ENCODE data around the gene STXBP1.

GRCh38 chr9:127733614-127734013 lies 121.5 kb downstream of the STXBP1 start:
- TF ChIP-seq CTCF (IDR thresholded peaks at IDR 0.05 in 2 of 3, conservative IDR thresholded peaks at IDR 0.05 in 1 of 3; ENCODE audit: insufficient read depth in 2 of 3, low read depth in 1 of 3, low read length in 3 of 3) (no peak), HMG20B (CRISPR knock-in tag; IDR thresholded peaks at IDR 0.05) (no peak), SNAPC5 (CRISPR knock-in tag; IDR thresholded peaks at IDR 0.05) (no peak), RNF2 (IDR thresholded peaks at IDR 0.05) (no peak), USF1 (CRISPR knock-in tag; IDR thresholded peaks at IDR 0.05) (no peak), EZH2 (IDR thresholded peaks at IDR 0.05; ENCODE audit: borderline replicate concordance, low read depth, low read length) (no peak), SMARCE1 (IDR thresholded peaks at IDR 0.05) (no peak)
- TF ChIP-seq, protein P1, sequence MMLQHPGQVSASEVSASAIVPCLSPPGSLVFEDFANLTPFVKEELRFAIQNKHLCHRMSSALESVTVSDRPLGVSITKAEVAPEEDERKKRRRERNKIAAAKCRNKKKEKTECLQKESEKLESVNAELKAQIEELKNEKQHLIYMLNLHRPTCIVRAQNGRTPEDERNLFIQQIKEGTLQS (IDR thresholded peaks at IDR 0.05), result no peak
- TF ChIP-seq, protein P1 (CRISPR knock-in tag; conservative IDR thresholded peaks at IDR 0.05), result no peak

Measured in K562 (cell line).